NCI-H2081 (cell line): ENCODE data around the gene CABP7.

ENCODE experiments used
- DNase-seq, 2 experiments: peaks; one replicate each; lab custom pipeline; 2025; lab: John Stamatoyannopoulos, UW

Gene CABP7

DNA sequence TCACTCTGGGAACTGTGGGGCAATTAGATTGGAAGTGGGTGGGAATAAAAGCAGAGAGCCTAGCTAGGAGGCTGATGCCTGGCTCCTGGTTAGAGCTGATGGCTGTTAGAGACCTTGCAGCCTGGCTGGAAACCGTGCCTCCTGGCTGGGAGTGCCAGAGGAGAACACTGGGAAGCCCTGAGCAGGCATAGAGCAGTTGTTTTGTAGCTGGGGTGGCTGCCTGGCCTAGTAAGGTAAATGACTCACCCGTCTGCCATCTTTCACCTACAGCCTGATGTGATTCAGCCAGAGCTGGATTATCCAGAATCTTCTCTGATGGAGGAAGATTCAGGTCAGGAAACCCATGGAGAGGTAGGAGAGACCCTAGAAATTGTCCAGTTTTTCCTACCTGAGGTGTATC lies 53.4 kb downstream of the CABP7 start:
- no peak for DNase-seq

DNA sequence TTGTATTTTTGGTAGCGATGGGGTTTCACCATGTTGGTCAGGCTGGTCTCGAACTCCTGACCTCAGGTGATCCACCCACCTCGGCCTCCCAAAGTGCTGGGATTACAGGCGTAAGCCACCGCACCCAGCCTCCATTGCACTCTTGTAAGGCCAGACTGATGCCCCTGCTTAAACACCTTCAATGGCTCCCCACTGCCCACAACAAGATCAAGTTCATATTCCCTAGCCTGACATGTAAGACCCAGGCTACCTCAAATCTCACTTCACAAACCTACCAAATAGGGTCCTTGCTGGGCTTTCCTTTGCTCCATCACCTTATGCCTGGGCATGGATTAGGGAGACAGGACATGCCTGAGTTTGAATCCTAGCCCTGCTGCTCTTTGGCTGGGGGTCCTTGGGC lies 60.4 kb downstream of the CABP7 start:
- DNase-seq, result no peak

GRCh38 chr22:29780748-29781676 lies 61.2 kb downstream of the CABP7 start:
- DNase-seq, result no peak
